Caco-2 (cell line): ENCODE results near the gene CRTC2. TPM values are rescaled to one million over a fixed set of nuclear protein-coding genes. Genes with fewer than 3 reads are reported as not detected.

Experiments used
- BruUV-seq: library from RNA; stranded (reverse); fragments of 400-500 nt; replicated peaks from 2 replicates; lab custom pipeline; 2021; lab: Mats Ljungman, UMichigan
- CTCF ChIA-PET: fragments of 300-600 bp; sonication (Branson Sonifier 250); formaldehyde crosslinking; loops from one replicate; lab custom pipeline; 2022; ENCODE audit warnings: antibody characterized with exemption; lab: Charles Lee
- POLR2A ChIA-PET: fragments of 300-600 bp; sonication (Branson Sonifier 250); formaldehyde crosslinking; loops from one replicate; lab custom pipeline; 2022; ENCODE audit warnings: antibody characterized with exemption; lab: Charles Lee
- DNase-seq, 2 experiments: peaks; one replicate each; pipeline versions ENCODE4 v3.0.0 to v3.0.0-alpha.2; 2020 to 2022
- H3K27me3 ChIP-seq: replicated peaks from 2 replicates; pipeline ENCODE4 v1.6.0; 2011; ENCODE audit warnings: low read length; ENCODE audit not compliant: control insufficient read depth, insufficient read depth
- H3K36me3 ChIP-seq: 2 replicates; pipeline ENCODE4 v1.5.1; 2011; ENCODE audit warnings: low read length; ENCODE audit not compliant: control insufficient read depth, insufficient read depth
- H3K4me1 ChIP-seq: fragments of 250-450 bp; sonication (Bioruptor Pico); 2 replicates; pipeline ENCODE4 v1.5.1; 2020; ENCODE audit warnings: mild to moderate bottlenecking
- H3K4me3 ChIP-seq: 2 replicates; pipeline ENCODE4 v1.5.1; 2011; ENCODE audit warnings: low read depth, mild to moderate bottlenecking, control low read depth, low read length
- H3K9me3 ChIP-seq: fragments of 250-450 bp; sonication (Bioruptor Pico); 2 replicates; pipeline ENCODE4 v1.5.1; 2020; ENCODE audit warnings: mild to moderate bottlenecking, moderate library complexity
- H3K27ac Mint-ChIP-seq: one replicate; pipeline ENCODE4 v1.8.0; 2022; ENCODE audit warnings: mixed read lengths; ENCODE audit not compliant: unreplicated experiment
- H3K27me3 Mint-ChIP-seq: one replicate; pipeline ENCODE4 v1.8.0; 2022; ENCODE audit warnings: mixed read lengths; ENCODE audit not compliant: insufficient read depth, unreplicated experiment
- H3K36me3 Mint-ChIP-seq: one replicate; pipeline ENCODE4 v1.8.0; 2022; ENCODE audit warnings: mild to moderate bottlenecking, mixed read lengths; ENCODE audit not compliant: insufficient read depth, unreplicated experiment
- H3K4me1 Mint-ChIP-seq: one replicate; pipeline ENCODE4 v1.8.0; 2022; ENCODE audit warnings: low read depth, mixed read lengths; ENCODE audit not compliant: unreplicated experiment
- H3K4me3 Mint-ChIP-seq: one replicate; pipeline ENCODE4 v1.8.0; 2022; ENCODE audit warnings: mild to moderate bottlenecking, moderate library complexity, mixed read lengths; ENCODE audit not compliant: unreplicated experiment
- H3K9me3 Mint-ChIP-seq: one replicate; pipeline ENCODE4 v1.8.0; 2022; ENCODE audit warnings: mixed read lengths; ENCODE audit not compliant: unreplicated experiment
- CTCF ChIP-seq, 2 experiments: fragments of 200-600 bp in 1 of 2; IDR thresholded peaks; 1 replicate in 1 of 2; 2 replicates in 1 of 2; pipeline versions ENCODE4 v1.5.1 to v1.8.0; 2011 to 2022; ENCODE audit warnings: antibody characterized with exemption in 1 of 2, control low read depth in 1 of 2, inconsistent platforms in 1 of 2, low read depth in 1 of 2, low read length in 1 of 2, mild to moderate bottlenecking in 1 of 2, moderate library complexity in 1 of 2; ENCODE audit not compliant: insufficient read depth in 1 of 2, severe bottlenecking in 1 of 2, unreplicated experiment in 1 of 2
- intact Hi-C: fragments of 100-400 bp; cut with micrococcal nuclease; formaldehyde crosslinking; loops from one replicate; pipeline ENCODE4 v1.10.0; 2022; ENCODE audit not compliant: unreplicated experiment
- total RNA-seq: library from RNA; stranded (reverse); gene quantifications from 2 replicates; pipeline ENCODE4 v1.2.3, GENCODE V29; 2022

CRTC2 gene
- total RNA-seq, 1 experiment from 2014 or later: 24.4 TPM

- Histone ChIP-seq H3K9me3 (no peaks in the 10 kb centered on the region), H3K4me3 (peak overlapping the region; percentile 98), H3K4me1 (peaks cover 26% of the 10 kb centered on the region), H3K27me3 (no peaks in the 10 kb centered on the region), H3K36me3 (peaks cover 9% of the 10 kb centered on the region)
- peaks cover 30% of the 10 kb centered on the region for H3K4me1 Mint-ChIP-seq
- CTCF ChIA-PET: interaction anchor here (1.8 kb wide), 1 partner anchor 10 kb away, joined by 5 read pairs; the partner anchor contains the start of gene DENND4B
- no TSS peak for BruUV-seq
- peaks cover 61% of the 10 kb centered on the region for H3K36me3 Mint-ChIP-seq
- no peaks in the 10 kb centered on the region for H3K9me3 Mint-ChIP-seq
- peak overlapping the region; percentile 88 for H3K4me3 Mint-ChIP-seq
- no peak for DNase-seq
- POLR2A ChIA-PET: interaction anchor here (2.5 kb wide), 1 partner anchor 10 kb away, joined by 22 read pairs; the partner anchor contains the start of gene CREB3L4
- no peak for TF ChIP-seq CTCF (IDR thresholded peaks at IDR 0.05; ENCODE audit: insufficient read depth in 1 of 2, low read depth in 1 of 2, low read length in 1 of 2, severe bottlenecking in 1 of 2, unreplicated experiment in 1 of 2)
- intact Hi-C loops: no loop called here
- peak overlapping the region; percentile 78 for H3K27ac Mint-ChIP-seq
- H3K27me3 Mint-ChIP-seq: no peaks in the 10 kb centered on the region
Observed at GRCh38 chr1:153956997-153957715, 1.3 kb downstream of the CRTC2 start.

GRCh38 chr1:153954826-153955225 is 3.6 kb downstream of the CRTC2 start:
- no peak for DNase-seq
- H3K4me1 ChIP-seq: peaks cover 22% of the 10 kb centered on the region
- no peak for TF ChIP-seq CTCF (IDR thresholded peaks at IDR 0.05; ENCODE audit: insufficient read depth in 1 of 2, low read depth in 1 of 2, low read length in 1 of 2, severe bottlenecking in 1 of 2, unreplicated experiment in 1 of 2)
- CTCF ChIA-PET: no interaction called here
- POLR2A ChIA-PET: no interaction called here
- H3K4me3 ChIP-seq: no peak overlapping the region
- Mint-ChIP-seq H3K27me3 (no peaks in the 10 kb centered on the region), H3K4me3 (no peak overlapping the region), H3K36me3 (peaks cover 48% of the 10 kb centered on the region), H3K4me1 (peaks cover 21% of the 10 kb centered on the region), H3K27ac (no peak overlapping the region), H3K9me3 (no peaks in the 10 kb centered on the region)
- H3K36me3 ChIP-seq: peaks cover 6% of the 10 kb centered on the region
- BruUV-seq: no TSS peak
- intact Hi-C loops: no loop called here
- H3K9me3 ChIP-seq: no peaks in the 10 kb centered on the region
- no peaks in the 10 kb centered on the region for H3K27me3 ChIP-seq

GRCh38 chr1:153953859-153954365 is 4.5 kb downstream of the CRTC2 start:
- DNase-seq: peak in 1 of 2 experiments; percentile 47
- H3K9me3 ChIP-seq: no peaks in the 10 kb centered on the region
- no peaks in the 10 kb centered on the region for H3K27me3 Mint-ChIP-seq
- no peaks in the 10 kb centered on the region for H3K9me3 Mint-ChIP-seq
- peaks cover 22% of the 10 kb centered on the region for H3K4me1 ChIP-seq
- no peaks in the 10 kb centered on the region for H3K27me3 ChIP-seq
- peaks cover 50% of the 10 kb centered on the region for H3K36me3 Mint-ChIP-seq
- peak overlapping the region; percentile 21 for H3K27ac Mint-ChIP-seq
- no peak for TF ChIP-seq CTCF (IDR thresholded peaks at IDR 0.05; ENCODE audit: insufficient read depth in 1 of 2, low read depth in 1 of 2, low read length in 1 of 2, severe bottlenecking in 1 of 2, unreplicated experiment in 1 of 2)
- ChIA-PET CTCF (no interaction called here), POLR2A (interaction anchor here (1.4 kb wide), 1 partner anchor 24 kb away, joined by 4 read pairs; the partner anchor contains the start of gene JTB)
- intact Hi-C loops: no loop called here
- H3K4me1 Mint-ChIP-seq: peaks cover 21% of the 10 kb centered on the region
- H3K36me3 ChIP-seq: peaks cover 6% of the 10 kb centered on the region
- no peak overlapping the region for H3K4me3 ChIP-seq
- BruUV-seq: no TSS peak
- H3K4me3 Mint-ChIP-seq: peak overlapping the region; percentile 6
